ENCODE results near the gene IGSF8.

IGSF8 gene, protein sequence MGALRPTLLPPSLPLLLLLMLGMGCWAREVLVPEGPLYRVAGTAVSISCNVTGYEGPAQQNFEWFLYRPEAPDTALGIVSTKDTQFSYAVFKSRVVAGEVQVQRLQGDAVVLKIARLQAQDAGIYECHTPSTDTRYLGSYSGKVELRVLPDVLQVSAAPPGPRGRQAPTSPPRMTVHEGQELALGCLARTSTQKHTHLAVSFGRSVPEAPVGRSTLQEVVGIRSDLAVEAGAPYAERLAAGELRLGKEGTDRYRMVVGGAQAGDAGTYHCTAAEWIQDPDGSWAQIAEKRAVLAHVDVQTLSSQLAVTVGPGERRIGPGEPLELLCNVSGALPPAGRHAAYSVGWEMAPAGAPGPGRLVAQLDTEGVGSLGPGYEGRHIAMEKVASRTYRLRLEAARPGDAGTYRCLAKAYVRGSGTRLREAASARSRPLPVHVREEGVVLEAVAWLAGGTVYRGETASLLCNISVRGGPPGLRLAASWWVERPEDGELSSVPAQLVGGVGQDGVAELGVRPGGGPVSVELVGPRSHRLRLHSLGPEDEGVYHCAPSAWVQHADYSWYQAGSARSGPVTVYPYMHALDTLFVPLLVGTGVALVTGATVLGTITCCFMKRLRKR

GRCh38 chr1:160097911-160098851 is at the start of gene IGSF8:
TSS of gene IGSF8 (minus strand) at chr1:160098619. CDS start at chr1:160098472, 147 bp downstream.
- peak; percentile 38 for DNase-seq (ENCODE audit: low spot score)

DNA sequence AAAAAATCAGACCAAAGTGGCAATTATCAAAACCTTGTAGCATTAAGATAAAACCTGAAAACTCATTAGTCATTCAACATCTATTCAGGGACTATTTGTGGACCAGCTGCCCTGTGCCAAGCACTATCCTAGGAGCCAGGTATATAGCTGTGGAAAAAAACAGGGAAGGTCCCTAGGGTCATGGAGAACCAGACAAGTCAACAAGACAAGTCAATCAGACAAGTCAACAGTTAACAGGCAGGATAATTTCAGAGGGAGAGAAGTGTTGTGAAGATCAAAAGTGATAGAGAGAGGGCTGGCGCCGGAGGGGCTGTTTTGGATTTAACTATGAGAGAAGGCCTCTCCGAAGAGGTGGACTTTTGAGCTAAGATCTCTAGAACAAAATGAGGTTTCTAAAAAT is 49.7 kb upstream of the IGSF8 start:
- DNase-seq (ENCODE audit: low spot score), result no peak

DNA sequence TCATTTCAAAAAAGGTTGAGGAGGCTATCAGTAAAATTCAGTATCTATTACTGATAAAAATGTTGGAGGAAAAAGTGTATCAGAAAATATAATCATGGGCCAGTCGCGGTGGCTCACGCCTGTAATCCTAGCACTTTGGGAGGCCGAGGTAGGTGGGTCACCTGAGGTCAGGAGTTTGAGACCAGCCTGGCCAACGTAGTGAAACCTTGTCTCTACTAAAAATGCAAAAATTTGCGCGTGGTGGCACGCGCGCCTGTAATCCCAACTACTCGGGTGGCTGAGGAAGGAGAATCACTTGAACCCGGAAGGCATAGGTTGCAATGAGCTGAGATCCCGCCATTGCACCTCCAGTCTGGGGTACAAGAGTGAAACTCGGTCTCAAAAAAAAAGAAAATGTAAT is 47.7 kb upstream of the IGSF8 start:
- no peak for DNase-seq (ENCODE audit: low spot score)

DNA sequence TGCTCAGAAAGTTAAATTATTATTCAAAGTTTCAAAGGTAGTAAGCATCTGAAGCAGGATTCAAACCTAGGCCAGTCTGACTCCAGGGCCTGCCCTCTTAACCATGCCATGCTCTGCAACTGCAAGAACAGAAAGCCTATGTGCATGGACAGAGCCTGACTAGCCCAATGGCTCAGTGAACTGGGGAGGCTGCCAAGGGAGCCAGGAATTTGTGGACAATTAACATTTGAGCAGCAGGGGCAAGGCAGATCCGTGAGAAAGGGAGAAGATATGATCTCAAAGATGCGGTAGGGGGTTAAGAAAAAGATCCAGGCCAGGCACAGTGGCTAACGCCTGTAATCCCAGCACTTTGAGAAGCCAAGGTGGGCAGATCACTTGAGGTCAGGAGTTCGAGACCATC is 46.5 kb upstream of the IGSF8 start:
- DNase-seq (ENCODE audit: low spot score), result no peak

- DNase-seq (ENCODE audit: low spot score), result no peak
Observed at GRCh38 chr1:160143695-160144094, 45.3 kb upstream of the IGSF8 start.

DNA sequence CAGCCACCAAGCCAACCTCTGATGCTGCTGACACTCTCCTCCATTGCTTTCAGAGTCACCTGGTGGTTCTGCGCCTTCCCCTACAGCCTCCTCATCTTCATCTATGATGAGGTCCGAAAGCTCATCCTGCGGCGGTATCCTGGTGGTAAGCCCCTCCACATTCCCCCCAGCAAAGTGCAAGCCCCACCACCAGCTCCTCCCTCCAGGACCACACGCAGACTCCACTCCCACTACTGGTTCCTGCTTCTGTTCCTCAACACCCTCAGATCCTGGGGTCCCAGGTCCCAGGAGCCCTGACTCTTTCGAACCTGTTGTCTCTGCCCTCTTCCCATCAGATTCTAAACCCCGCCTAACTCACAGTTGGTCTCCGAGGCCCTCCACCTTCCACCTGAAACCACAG is 41.4 kb upstream of the IGSF8 start:
- DNase-seq (ENCODE audit: low spot score), result no peak

GRCh38 chr1:160137216-160137862 is 38.9 kb upstream of the IGSF8 start:
- DNase-seq (ENCODE audit: low spot score), result no peak

GRCh38 chr1:160136926-160137200 is 38.4 kb upstream of the IGSF8 start:
- no peak for DNase-seq (ENCODE audit: low spot score)

DNA sequence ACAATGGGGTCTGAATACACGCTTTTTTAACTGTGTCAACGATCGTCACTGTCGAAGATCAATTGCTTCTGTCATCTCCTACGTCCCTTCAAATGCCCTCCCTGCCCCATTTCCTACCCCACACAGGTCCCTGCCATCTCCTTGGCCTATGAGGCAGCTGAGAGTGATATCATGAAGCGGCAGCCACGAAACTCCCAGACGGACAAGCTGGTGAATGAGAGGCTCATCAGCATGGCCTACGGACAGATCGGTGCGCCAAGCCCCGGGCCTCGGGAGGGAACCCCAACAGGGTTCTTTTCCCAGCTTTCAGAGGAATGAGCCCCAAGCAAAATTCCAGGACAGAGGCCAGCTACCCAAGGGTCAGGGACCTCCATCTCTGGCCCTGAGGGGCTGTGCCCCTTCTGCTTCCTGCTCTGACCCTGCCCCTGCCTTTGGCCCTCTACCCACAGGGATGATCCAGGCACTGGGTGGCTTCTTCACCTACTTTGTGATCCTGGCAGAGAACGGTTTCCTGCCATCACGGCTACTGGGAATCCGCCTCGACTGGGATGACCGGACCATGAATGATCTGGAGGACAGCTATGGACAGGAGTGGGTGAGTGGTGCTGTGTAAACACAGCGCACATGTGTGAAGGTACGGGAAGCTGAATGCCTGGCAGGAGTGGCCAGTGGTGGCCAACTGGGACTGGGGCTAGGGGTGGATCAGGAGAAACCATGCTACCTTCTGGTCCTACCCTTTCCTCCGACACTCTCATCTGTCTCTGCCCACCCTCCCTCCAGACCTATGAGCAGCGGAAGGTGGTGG is 37.9 kb upstream of the IGSF8 start:
- DNase-seq (ENCODE audit: low spot score), result no peak

- DNase-seq (ENCODE audit: low spot score), result no peak
Observed at GRCh38 chr1:160134791-160135572, 36.6 kb upstream of the IGSF8 start.

DNA sequence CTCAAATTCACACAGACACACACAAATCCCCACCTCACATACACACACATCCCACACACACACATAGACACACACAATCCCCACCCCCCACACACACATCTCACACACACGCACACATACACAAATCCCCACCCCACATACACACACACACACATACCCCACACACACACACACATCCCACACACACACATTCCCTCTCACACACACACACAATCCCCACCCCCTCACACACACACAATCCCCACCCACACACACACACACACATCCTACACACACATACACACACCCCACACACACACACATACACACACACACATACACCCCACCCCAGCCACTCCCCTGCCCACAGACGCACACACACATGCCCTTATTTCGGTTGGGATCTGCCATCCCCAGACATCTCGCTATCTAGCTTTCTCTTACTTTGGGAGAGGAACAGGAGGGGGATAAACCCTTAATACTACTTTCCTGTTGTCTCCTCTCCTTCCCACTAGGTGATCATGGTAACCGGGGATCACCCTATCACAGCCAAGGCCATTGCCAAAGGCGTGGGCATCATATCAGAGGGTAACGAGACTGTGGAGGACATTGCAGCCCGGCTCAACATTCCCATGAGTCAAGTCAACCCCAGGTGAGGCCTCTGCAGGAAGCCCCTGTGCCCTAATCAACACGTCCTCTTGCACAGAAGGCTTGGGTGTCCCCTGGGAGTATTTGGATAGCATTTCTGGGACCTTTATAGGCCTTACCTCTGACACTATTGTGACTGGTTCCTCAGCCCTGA is 35.8 kb upstream of the IGSF8 start:
- no peak for DNase-seq (ENCODE audit: low spot score)

DNA sequence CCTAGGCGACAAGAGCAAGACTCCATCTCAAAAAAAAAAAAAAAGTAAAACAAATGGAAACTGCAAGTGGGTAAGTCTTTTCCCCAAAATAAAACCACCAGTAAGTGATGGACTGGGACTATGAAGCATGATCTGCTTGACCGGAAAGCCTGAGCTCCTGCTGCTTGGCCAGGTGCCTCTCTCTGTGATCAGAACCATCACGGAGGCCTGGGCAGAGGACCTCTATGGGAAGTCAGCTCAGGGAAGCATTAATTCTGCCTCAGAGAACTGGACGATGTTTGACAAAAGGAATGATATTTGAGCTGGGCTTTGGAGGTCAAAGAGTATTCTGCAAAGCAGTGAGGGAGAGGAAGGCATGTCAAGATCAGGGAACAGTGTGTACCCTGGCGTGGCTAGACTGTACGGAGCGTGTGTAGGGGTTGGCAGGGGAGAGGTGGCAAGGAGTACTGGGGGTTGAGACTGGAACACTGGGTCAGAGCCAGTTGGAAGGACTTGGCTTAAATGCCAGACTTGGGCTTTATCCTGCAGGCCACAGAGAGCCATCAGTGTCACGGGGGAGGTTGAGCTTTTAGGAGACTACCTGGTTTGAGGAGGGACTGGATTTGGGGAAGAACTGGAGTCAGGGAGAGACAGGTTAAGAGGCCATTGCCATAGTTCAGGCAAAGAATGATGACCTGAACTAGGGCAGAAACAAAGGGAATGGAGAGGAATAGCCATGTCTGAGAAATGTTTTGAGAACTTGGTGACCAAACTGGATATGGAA is 33.6 kb upstream of the IGSF8 start:
- no peak for DNase-seq (ENCODE audit: low spot score)

DNA sequence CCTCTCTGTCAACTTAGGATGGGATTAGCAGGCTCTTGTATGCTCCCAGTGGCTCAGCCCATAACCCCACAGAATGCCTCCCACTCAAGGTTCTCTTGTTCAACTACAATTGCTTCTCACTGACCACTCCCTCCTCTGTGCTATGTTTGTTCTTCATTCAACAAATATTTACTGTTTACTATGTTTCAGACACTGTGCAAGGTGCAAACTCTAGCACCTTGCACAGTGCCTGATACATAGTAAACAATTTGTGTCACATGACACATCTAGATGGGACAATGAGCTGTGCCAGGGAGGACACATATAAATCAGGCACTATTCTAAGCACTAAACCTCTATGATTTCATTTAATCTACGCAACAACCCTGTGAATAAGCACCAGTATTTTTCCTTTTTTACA is 32.5 kb upstream of the IGSF8 start:
- DNase-seq (ENCODE audit: low spot score), result no peak

GRCh38 chr1:160130486-160130885 is 32.1 kb upstream of the IGSF8 start:
- DNase-seq (ENCODE audit: low spot score), result no peak

- no peak for DNase-seq (ENCODE audit: low spot score)
Observed at GRCh38 chr1:160129966-160130365, 31.5 kb upstream of the IGSF8 start.

DNA sequence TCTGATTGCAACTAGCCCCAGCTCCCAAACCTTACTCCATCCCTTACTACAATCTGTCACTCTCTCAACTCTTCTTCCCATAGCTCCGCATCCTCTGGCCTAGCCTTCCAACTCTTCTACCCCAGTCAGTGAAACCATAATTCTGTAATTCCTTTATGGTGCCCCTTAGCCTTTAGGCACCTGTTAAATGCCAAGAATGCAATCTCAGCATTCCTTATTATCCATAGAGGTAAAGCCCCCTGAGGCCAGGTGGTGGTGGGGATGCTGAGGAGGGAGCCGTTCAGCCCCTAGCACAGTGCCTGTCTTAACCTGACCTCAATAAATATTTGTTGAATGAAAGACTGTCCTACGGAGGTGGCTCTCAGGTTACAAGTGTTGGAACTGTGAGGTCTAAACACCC is 31.1 kb upstream of the IGSF8 start:
- DNase-seq (ENCODE audit: low spot score), result no peak

DNA sequence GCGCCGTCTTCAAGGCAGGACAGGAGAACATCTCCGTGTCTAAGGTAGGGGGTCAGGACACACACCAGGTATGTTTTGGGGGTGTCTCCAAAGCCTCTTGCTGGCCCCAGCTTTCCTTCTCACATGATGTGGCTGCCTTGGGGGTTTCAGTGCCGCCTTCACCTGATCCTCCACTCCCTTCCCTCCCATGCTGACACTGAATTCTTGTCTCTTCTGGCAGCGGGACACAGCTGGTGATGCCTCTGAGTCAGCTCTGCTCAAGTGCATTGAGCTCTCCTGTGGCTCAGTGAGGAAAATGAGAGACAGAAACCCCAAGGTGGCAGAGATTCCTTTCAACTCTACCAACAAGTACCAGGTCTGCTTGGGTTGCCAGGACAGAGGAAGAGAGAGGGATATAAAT is 30.6 kb upstream of the IGSF8 start:
- no peak for DNase-seq (ENCODE audit: low spot score)

GRCh38 chr1:160128636-160129035 is 30.2 kb upstream of the IGSF8 start:
- no peak for DNase-seq (ENCODE audit: low spot score)

DNA sequence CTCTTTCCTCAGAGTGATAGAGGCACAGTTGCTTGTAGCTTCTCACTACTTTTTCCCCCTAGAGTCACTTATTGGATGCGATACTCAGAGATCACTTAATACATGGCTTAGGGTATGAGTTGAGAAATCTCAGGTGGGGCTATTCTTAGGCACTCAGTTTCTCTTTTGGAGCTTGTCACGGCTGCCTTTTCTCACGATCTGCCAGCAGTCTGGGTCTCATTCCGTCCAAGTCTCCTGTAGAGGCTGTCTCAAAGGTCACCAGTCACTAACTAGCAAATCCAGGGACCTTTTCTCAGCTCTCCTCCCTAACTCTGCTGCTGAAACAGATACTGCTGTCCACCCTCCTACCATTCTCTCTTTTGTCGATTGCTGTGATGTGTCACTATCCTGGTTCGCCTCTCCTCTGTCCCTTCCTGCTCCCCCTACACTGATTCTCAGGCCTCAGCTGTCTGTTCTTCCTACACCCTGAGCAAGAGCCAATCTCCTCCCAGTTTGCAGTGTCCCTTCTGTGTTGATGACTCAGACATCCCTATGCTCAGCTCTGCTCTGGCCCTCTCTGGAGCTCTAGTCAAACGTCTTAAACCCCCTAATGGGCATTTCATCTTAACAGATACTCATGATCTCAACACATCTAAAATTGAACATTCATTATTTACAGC is 29.6 kb upstream of the IGSF8 start:
- DNase-seq (ENCODE audit: low spot score), result no peak
